Lung (tissue), 12 donors: Measurements from ENCODE around the gene ZNF529. TPM values are rescaled to one million over a fixed set of nuclear protein-coding genes. Genes with fewer than 3 reads are reported as not detected.

ENCODE experiments used
- ATAC-seq: fragments of 200-7000 bp; cut with Tn5 transposase; one replicate; pipeline ENCODE4 v1.9.1; 2020; ENCODE audit warnings: moderate number of reproducible peaks; ENCODE audit not compliant: insufficient read depth, low FRiP score
- DNase-seq, 3 donors: peaks; one replicate each; pipeline ENCODE4 v3.0.0-alpha.2; 2013 to 2017
- H3K27ac ChIP-seq, 2 donors: one replicate each; pipeline ENCODE4 v1.5.1; 2013; ENCODE audit warnings: mild to moderate bottlenecking in 2 of 2, moderate library complexity in 2 of 2, control low read depth in 1 of 2, inconsistent platforms in 1 of 2, low read depth in 1 of 2, low read length in 1 of 2
- H3K27me3 ChIP-seq, 3 donors: one replicate each; pipeline ENCODE4 v1.5.1; 2013; ENCODE audit warnings: low read length in 2 of 3; ENCODE audit not compliant: control insufficient read depth in 3 of 3, insufficient read depth in 3 of 3
- H3K36me3 ChIP-seq, 4 donors: one replicate each; pipeline ENCODE4 v1.5.1; 2013; ENCODE audit warnings: low read length in 4 of 4, mild to moderate bottlenecking in 1 of 4, moderate library complexity in 1 of 4; ENCODE audit not compliant: control insufficient read depth in 4 of 4, insufficient read depth in 4 of 4
- H3K4me1 ChIP-seq, 5 donors: one replicate each; pipeline ENCODE4 v1.5.1; 2013; ENCODE audit warnings: low read length in 5 of 5, mild to moderate bottlenecking in 2 of 5, moderate library complexity in 1 of 5; ENCODE audit not compliant: control insufficient read depth in 5 of 5, insufficient read depth in 5 of 5
- H3K4me3 ChIP-seq: one replicate; pipeline ENCODE4 v1.5.1; 2013; ENCODE audit warnings: mild to moderate bottlenecking, control low read depth, moderate library complexity
- H3K9ac ChIP-seq, 2 donors: one replicate each; pipeline ENCODE4 v1.5.1; 2013; ENCODE audit warnings: low read length in 2 of 2, control low read depth in 1 of 2; ENCODE audit not compliant: insufficient read depth in 1 of 2
- H3K9me3 ChIP-seq, 4 donors: one replicate each; pipeline ENCODE4 v1.5.1; 2013; ENCODE audit warnings: low read length in 3 of 4, mild to moderate bottlenecking in 1 of 4, moderate library complexity in 1 of 4; ENCODE audit not compliant: control insufficient read depth in 4 of 4, insufficient read depth in 3 of 4
- WGBS, 2 donors: extraction: QIAGEN DNeasy Blood & Tissue Kit; methylation state at CpG; one replicate each; pipeline ENCODE4 v1.1.7; 2013; 5-methylcytosine and 5-hydroxymethylcytosine counted together
- polyA plus RNA-seq, 2 donors: library from polyadenylated mRNA; stranded (reverse); fragments of 200-250 nt; gene quantifications; one replicate each; pipeline ENCODE4 v1.2.1, GENCODE V29; 2013
- total RNA-seq, 2 donors: library from RNA; depleted of rRNA in 1 of 2; stranded (reverse); fragments of >200 nt in 1 of 2; gene quantifications; one replicate each; pipeline ENCODE4 v1.2.1, GENCODE V29; 2014 to 2021
- TF ChIP-seq, protein P1 (sequence below): IDR thresholded peaks from 2 replicates; pipeline ENCODE4 v1.5.1; 2012; ENCODE audit warnings: mild to moderate bottlenecking; ENCODE audit errors: control extremely low read depth, extremely low read depth
- donor health status: control.
- donor health status: control.
- donor health status: Bipolar disorder and iron deficiency.
- donor health status: healthy.
- donor health status: DM: yes; HTN: yes; CAD: no.

Gene ZNF529
- total and polyA plus RNA-seq, 4 donors = 2.5 to 26.4 (median 6.6) TPM

- Histone ChIP-seq H3K27me3 (no peaks in the 10 kb centered on the region), H3K4me1 (peaks cover 0 to 15% (median 4%) of the 10 kb centered on the region in 5 donors), H3K9ac (peak within 1 kb of the TSS; percentile 85 to 99), H3K9me3 (peaks cover 0 to 16% (median 11%) of the 10 kb centered on the region in 4 donors), H3K27ac (peak within 1 kb of the TSS; percentile 93 to 95), H3K36me3 (peaks cover 1 to 30% (median 14%) of the 10 kb centered on the region in 4 donors), H3K4me3 (peak within 1 kb of the TSS; percentile 71)
- DNase-seq (peak; percentile 98 to 99 (median 99)), ATAC-seq (peak; percentile 96)
- 0 to 1% methylated on average over 55 of the region's 55 CpGs for WGBS, 2 donors
- TF ChIP-seq, protein P1, sequence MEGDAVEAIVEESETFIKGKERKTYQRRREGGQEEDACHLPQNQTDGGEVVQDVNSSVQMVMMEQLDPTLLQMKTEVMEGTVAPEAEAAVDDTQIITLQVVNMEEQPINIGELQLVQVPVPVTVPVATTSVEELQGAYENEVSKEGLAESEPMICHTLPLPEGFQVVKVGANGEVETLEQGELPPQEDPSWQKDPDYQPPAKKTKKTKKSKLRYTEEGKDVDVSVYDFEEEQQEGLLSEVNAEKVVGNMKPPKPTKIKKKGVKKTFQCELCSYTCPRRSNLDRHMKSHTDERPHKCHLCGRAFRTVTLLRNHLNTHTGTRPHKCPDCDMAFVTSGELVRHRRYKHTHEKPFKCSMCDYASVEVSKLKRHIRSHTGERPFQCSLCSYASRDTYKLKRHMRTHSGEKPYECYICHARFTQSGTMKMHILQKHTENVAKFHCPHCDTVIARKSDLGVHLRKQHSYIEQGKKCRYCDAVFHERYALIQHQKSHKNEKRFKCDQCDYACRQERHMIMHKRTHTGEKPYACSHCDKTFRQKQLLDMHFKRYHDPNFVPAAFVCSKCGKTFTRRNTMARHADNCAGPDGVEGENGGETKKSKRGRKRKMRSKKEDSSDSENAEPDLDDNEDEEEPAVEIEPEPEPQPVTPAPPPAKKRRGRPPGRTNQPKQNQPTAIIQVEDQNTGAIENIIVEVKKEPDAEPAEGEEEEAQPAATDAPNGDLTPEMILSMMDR = no peak
Observed at GRCh38 chr19:36528194-36528920, 44.7 kb downstream of the ZNF529 start, which contains the start of gene ZNF260. TSS of gene ZNF260 (minus strand) at chr19:36528271. CDS start at chr19:36515238, 13,033 bp downstream.

GRCh38 chr19:36527873-36528193 is 45.3 kb downstream of the ZNF529 start:
- peak overlapping the region; percentile 71 for H3K4me3 ChIP-seq
- peak overlapping the region; percentile 85 to 92 for H3K9ac ChIP-seq
- ATAC-seq (no peak), DNase-seq (no peak)
- H3K9me3 ChIP-seq = peaks cover 0 to 16% (median 12%) of the 10 kb centered on the region in 4 donors
- no peaks in the 10 kb centered on the region for H3K27me3 ChIP-seq
- peaks cover 0 to 15% (median 4%) of the 10 kb centered on the region in 5 donors for H3K4me1 ChIP-seq
- WGBS, 2 donors = 0% methylated on average over 13 of the region's 13 CpGs
- TF ChIP-seq, protein P1 = no peak
- H3K36me3 ChIP-seq = peaks cover 5 to 32% (median 18%) of the 10 kb centered on the region in 4 donors
- H3K27ac ChIP-seq = peak overlapping the region; percentile 93 to 95

GRCh38 chr19:36527341-36527740 is 45.8 kb downstream of the ZNF529 start:
- TF ChIP-seq, protein P1 = no peak
- H3K27me3 ChIP-seq = no peaks in the 10 kb centered on the region
- H3K4me3 ChIP-seq = no peak overlapping the region
- 20 to 29% methylated on average over 5 of the region's 5 CpGs for WGBS, 2 donors
- ATAC-seq (no peak), DNase-seq (peak in 2 of 3 donors; percentile 29 to 49)
- H3K9ac ChIP-seq = peak overlapping the region; percentile 85 to 92
- H3K9me3 ChIP-seq = peaks cover 0 to 19% (median 13%) of the 10 kb centered on the region in 4 donors
- peak overlapping the region in 1 of 2 donors; percentile 93 for H3K27ac ChIP-seq
- H3K36me3 ChIP-seq = peaks cover 5 to 33% (median 20%) of the 10 kb centered on the region in 4 donors
- H3K4me1 ChIP-seq = peaks cover 0 to 15% (median 4%) of the 10 kb centered on the region in 5 donors
